Right lobe of liver (tissue), 6 donors: ENCODE data around the gene METTL21A. TPM values are rescaled to one million over a fixed set of nuclear protein-coding genes. Genes with fewer than 3 reads are reported as not detected.

ENCODE experiments used
- ATAC-seq, 4 donors: fragments of 200-7000 bp; cut with Tn5 transposase; one replicate each; pipeline ENCODE4 v1.9.1; 2020; ENCODE audit warnings: mild to moderate bottlenecking in 4 of 4, moderate library complexity in 4 of 4
- DNase-seq, 3 donors: peaks; one replicate each; pipeline ENCODE4 v3.0.0-alpha.2; 2020
- H3K27ac ChIP-seq, 3 donors: fragments of 200-600 bp; one replicate each; pipeline ENCODE4 v1.8.0; 2022
- H3K27me3 ChIP-seq, 2 donors: fragments of 200-600 bp; one replicate each; pipeline ENCODE4 v1.8.0; 2022
- H3K36me3 ChIP-seq, 4 donors: fragments of 200-600 bp; sonication (generic) in 1 of 4; one replicate each; pipeline versions ENCODE4 v1.5.1 to v1.8.0; 2017 to 2022; ENCODE audit warnings: control low read depth in 1 of 4
- H3K4me1 ChIP-seq, 4 donors: fragments of 200-600 bp; sonication (generic) in 1 of 4; one replicate each; pipeline versions ENCODE4 v1.5.1 to v1.8.0; 2017 to 2022; ENCODE audit warnings: control low read depth in 1 of 4
- H3K4me3 ChIP-seq, 3 donors: fragments of 200-600 bp; one replicate each; pipeline ENCODE4 v1.8.0; 2022
- H3K9me3 ChIP-seq, 4 donors: fragments of 200-600 bp; sonication (generic) in 1 of 4; one replicate each; pipeline versions ENCODE4 v1.5.1 to v1.8.0; 2017 to 2022; ENCODE audit warnings: control low read depth in 1 of 4
- CTCF ChIP-seq, 4 donors: fragments of 200-600 bp in 3 of 4; fragments of 450-650 bp in 1 of 4; IDR thresholded peaks; one replicate each; pipeline versions ENCODE4 v1.5.1 to v1.8.0; 2016 to 2022; ENCODE audit warnings: antibody characterized with exemption in 4 of 4, mild to moderate bottlenecking in 2 of 4
- POLR2A ChIP-seq: fragments of 450-650 bp; IDR thresholded peaks from one replicate; pipeline ENCODE4 v1.6.1; 2017; ENCODE audit warnings: antibody characterized with exemption, mild to moderate bottlenecking
- WGBS: methylation state at CpG from one replicate; pipeline ENCODE4 v1.1.6; 2018; ENCODE audit warnings: low coverage, low lambda C conversion rate; ENCODE audit not compliant: insufficient coverage; ENCODE audit errors: missing lambda C conversion rate; 5-methylcytosine and 5-hydroxymethylcytosine counted together
- intact Hi-C, 2 donors: fragments of 100-400 bp; cut with DNase I; formaldehyde crosslinking; loops; one replicate each; pipeline versions ENCODE4 v1.11.2 to v1.14.1; 2022
- total RNA-seq, 6 experiments: library from RNA; depleted of rRNA in 2 of 6; stranded (reverse); fragments of >200 nt in 2 of 6; fragmentation: NEBNext Ultra II Directional in 3 of 6; extraction: Animal tissue kit (Norgen Biotek cat#: 25700) in 3 of 6; gene quantifications; one replicate each; pipeline versions ENCODE4 v1.1.0 to v1.2.4, GENCODE V29; 2016 to 2023
- donor health status: DM: no; HTN: yes; CAD: no.
- donor health status: DM: no; HTN: no; CAD: no.
- donor health status: DM: no; HTN: no; CAD: no.
- donor health status: DM: no; HTN: yes; CAD: no.
- donor health status: DM: no; HTN: yes; CAD: no.

The METTL21A gene
- total RNA-seq, 6 experiments from 2014 or later, result 7.2 to 24.1 (median 9.8) TPM

- Histone ChIP-seq H3K27ac (no peak overlapping the region), H3K9me3 (no peaks in the 10 kb centered on the region), H3K27me3 (no peaks in the 10 kb centered on the region), H3K36me3 (peaks cover 0 to 6% (median 0%) of the 10 kb centered on the region in 4 donors), H3K4me3 (no peak overlapping the region), H3K4me1 (no peaks in the 10 kb centered on the region)
- no peak for ATAC-seq
- 100% methylated on average over 1 of the region's 1 CpG for WGBS
- no peak for TF ChIP-seq CTCF (IDR thresholded peaks at IDR 0.05)
- TF ChIP-seq POLR2A, result no peak
- intact Hi-C loops, result no loop called here
- no peak for DNase-seq
These were observed 23.4 kb downstream of the METTL21A start for GRCh38 chr2:207601774-207602173.

GRCh38 chr2:207600231-207600630, 25.0 kb downstream of the METTL21A start:
- Histone ChIP-seq H3K4me3 (no peak overlapping the region), H3K9me3 (no peaks in the 10 kb centered on the region), H3K27ac (no peak overlapping the region), H3K36me3 (peaks cover 0 to 6% (median 0%) of the 10 kb centered on the region in 4 donors), H3K4me1 (no peaks in the 10 kb centered on the region), H3K27me3 (no peaks in the 10 kb centered on the region)
- ATAC-seq, result no peak
- no peak for DNase-seq
- intact Hi-C loops, result no loop called here
- no peak for TF ChIP-seq CTCF (IDR thresholded peaks at IDR 0.05)
- no peak for TF ChIP-seq POLR2A

- intact Hi-C loops, result no loop called here
- no peaks in the 10 kb centered on the region for H3K9me3 ChIP-seq
- H3K4me3 ChIP-seq, result no peak overlapping the region
- no peak for DNase-seq
- H3K27me3 ChIP-seq, result no peaks in the 10 kb centered on the region
- ATAC-seq, result no peak
- peaks cover 0 to 6% (median 0%) of the 10 kb centered on the region in 4 donors for H3K36me3 ChIP-seq
- no peak for TF ChIP-seq CTCF (IDR thresholded peaks at IDR 0.05)
- TF ChIP-seq POLR2A, result no peak
- H3K27ac ChIP-seq, result no peak overlapping the region
- H3K4me1 ChIP-seq, result no peaks in the 10 kb centered on the region
These were observed 25.6 kb downstream of the METTL21A start for GRCh38 chr2:207599636-207600035.

- no peak overlapping the region for H3K27ac ChIP-seq
- H3K36me3 ChIP-seq, result peaks cover 0 to 6% (median 0%) of the 10 kb centered on the region in 4 donors
- no peaks in the 10 kb centered on the region for H3K4me1 ChIP-seq
- ATAC-seq (no peak), DNase-seq (no peak)
- intact Hi-C loops, result no loop called here
- no peaks in the 10 kb centered on the region for H3K27me3 ChIP-seq
- peaks cover 0 to 6% (median 0%) of the 10 kb centered on the region in 4 donors for H3K9me3 ChIP-seq
- H3K4me3 ChIP-seq, result no peak overlapping the region
- no peak for TF ChIP-seq CTCF (IDR thresholded peaks at IDR 0.05)
- TF ChIP-seq POLR2A, result no peak
- WGBS, result no CpG with 5 or more reads among the region's 4 CpGs
These were observed 30.5 kb downstream of the METTL21A start for GRCh38 chr2:207594731-207595130.

GRCh38 chr2:207594264-207594663, 30.9 kb downstream of the METTL21A start:
- peak in 1 of 3 donors; percentile 34 for DNase-seq
- intact Hi-C loops, result no loop called here
- 15% methylated on average over 3 of the region's 3 CpGs for WGBS
- H3K27ac ChIP-seq, result peak overlapping the region in 1 of 3 donors; percentile 25
- TF ChIP-seq POLR2A (no peak), CTCF (IDR thresholded peaks at IDR 0.05) (no peak)
- H3K4me1 ChIP-seq, result no peaks in the 10 kb centered on the region
- no peaks in the 10 kb centered on the region for H3K27me3 ChIP-seq
- peaks cover 0 to 6% (median 0%) of the 10 kb centered on the region in 4 donors for H3K9me3 ChIP-seq
- no peak overlapping the region for H3K4me3 ChIP-seq
- peak; percentile 49 to 93 (median 76) for ATAC-seq
- H3K36me3 ChIP-seq, result peaks cover 0 to 6% (median 0%) of the 10 kb centered on the region in 4 donors
